ENCODE results near the gene GTPBP2.
"Not testable (repeated sequence)": the region's sequence is repeated elsewhere in the genome, so short reads cannot be mapped to it uniquely, and the experiment has no call there.

Gene GTPBP2

GRCh38 chr6:43658161-43658560, 29.1 kb upstream of the GTPBP2 start:
- in situ Hi-C loops (cut with MboI; ENCODE audit: low pct_unique_long_range_greater_than_20kb, low sequenced_read_pairs, unreplicated experiment), result no loop called here
- DNase-seq (ENCODE audit: low spot score), result no peak
- TF ChIP-seq, protein P1, sequence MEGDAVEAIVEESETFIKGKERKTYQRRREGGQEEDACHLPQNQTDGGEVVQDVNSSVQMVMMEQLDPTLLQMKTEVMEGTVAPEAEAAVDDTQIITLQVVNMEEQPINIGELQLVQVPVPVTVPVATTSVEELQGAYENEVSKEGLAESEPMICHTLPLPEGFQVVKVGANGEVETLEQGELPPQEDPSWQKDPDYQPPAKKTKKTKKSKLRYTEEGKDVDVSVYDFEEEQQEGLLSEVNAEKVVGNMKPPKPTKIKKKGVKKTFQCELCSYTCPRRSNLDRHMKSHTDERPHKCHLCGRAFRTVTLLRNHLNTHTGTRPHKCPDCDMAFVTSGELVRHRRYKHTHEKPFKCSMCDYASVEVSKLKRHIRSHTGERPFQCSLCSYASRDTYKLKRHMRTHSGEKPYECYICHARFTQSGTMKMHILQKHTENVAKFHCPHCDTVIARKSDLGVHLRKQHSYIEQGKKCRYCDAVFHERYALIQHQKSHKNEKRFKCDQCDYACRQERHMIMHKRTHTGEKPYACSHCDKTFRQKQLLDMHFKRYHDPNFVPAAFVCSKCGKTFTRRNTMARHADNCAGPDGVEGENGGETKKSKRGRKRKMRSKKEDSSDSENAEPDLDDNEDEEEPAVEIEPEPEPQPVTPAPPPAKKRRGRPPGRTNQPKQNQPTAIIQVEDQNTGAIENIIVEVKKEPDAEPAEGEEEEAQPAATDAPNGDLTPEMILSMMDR (IDR thresholded peaks at IDR 0.05; ENCODE audit: extremely low read depth, insufficient read depth, missing control alignments), result no peak

DNA sequence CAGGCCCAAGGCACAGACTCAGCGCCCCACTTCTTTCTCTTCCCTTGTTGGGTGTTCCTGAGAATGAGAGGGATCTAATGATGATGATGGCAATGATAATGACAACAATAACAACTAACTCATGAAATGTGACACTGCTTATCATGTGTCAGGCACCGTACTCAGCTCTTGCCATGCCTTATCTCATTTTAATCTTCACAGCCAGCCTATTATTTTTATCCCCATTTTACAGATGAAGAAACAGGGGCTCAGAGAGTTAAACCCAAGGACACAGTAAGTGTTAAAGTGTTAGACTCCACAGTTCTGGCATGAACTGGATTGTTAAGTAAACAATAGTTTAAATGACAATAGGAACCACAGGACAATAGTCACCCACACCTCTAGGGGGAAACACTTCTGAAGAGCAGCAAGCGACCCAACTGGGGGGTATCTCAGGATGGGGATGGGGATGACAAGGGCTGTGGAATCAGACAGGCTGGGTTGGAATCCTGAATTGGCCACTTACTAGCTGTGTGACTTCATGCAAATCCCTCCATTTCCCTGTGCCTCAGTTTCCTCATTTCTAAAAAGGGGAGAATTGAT, 28.2 kb upstream of the GTPBP2 start:
- in situ Hi-C loops (cut with MboI; ENCODE audit: low pct_unique_long_range_greater_than_20kb, low sequenced_read_pairs, unreplicated experiment), result no loop called here
- TF ChIP-seq, protein P1 (IDR thresholded peaks at IDR 0.05; ENCODE audit: extremely low read depth, insufficient read depth, missing control alignments), result no peak
- DNase-seq (ENCODE audit: low spot score), result no peak

- in situ Hi-C loops (cut with MboI; ENCODE audit: low pct_unique_long_range_greater_than_20kb, low sequenced_read_pairs, unreplicated experiment); DNase-seq (ENCODE audit: low spot score): not testable (repeated sequence)
These were observed 23.8 kb upstream of the GTPBP2 start for GRCh38 chr6:43652822-43653221.

DNA sequence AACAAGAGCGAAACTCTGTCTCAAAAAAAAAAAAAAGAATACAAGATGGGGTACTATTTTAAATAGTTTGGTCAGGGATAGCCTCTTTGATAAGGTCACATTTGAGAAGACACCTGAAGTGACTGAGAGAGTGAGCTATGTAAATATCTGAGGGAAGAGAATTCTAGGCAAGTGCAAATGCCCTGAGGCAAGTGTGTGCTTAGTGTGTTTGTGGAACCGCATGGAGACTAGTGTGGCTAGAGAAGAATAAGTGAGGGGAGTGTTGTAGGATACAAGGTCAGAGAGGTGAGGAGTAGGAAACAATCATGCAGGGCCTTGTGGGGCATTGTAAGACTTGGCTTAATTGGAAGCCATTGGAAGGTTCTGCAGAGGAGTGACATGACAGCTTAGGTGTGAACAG, 19.2 kb upstream of the GTPBP2 start:
- DNase-seq (ENCODE audit: low spot score), result no peak
- in situ Hi-C loops (cut with MboI; ENCODE audit: low pct_unique_long_range_greater_than_20kb, low sequenced_read_pairs, unreplicated experiment), result no loop called here
- TF ChIP-seq, protein P1 (IDR thresholded peaks at IDR 0.05; ENCODE audit: extremely low read depth, insufficient read depth, missing control alignments), result no peak

DNA sequence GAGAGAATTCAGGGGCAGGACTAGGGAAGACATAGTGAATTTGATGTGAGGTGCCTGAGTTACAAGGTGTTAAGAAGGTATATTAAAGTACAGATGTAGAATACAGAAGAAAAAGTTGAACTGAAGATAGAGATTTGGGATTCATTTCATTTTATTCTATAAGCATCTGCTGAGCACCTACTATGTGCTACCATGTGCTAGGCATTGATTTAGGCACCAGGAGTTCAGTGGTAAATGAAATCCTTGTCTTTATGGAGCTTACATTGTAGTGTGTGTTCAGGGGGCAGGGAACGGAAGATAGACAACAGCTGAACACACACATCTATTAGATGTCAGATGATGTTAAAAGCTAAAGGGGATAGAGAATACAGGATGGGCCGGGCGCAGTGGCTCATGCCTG, 18.5 kb upstream of the GTPBP2 start:
- TF ChIP-seq, protein P1 (IDR thresholded peaks at IDR 0.05; ENCODE audit: extremely low read depth, insufficient read depth, missing control alignments), result no peak
- DNase-seq (ENCODE audit: low spot score), result no peak
- in situ Hi-C loops (cut with MboI; ENCODE audit: low pct_unique_long_range_greater_than_20kb, low sequenced_read_pairs, unreplicated experiment), result no loop called here

DNA sequence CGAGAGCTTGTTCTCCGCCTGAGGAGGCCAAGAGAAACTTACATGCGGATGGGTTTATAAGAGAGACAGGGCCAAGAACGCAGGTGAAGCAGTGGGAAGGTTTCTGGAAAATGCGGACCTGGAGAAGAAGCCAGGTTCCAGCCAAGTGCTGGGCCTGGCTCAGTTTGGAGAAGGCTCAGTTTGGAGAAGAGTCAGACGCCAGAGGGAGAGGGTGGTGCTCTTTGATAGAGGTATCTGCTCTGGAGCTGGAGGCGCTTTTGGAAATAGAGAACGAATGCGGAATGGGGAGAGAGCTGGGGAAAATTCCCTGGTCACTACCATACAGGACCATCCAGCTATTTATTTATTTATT, 16.5 kb upstream of the GTPBP2 start:
- in situ Hi-C loops (cut with MboI; ENCODE audit: low pct_unique_long_range_greater_than_20kb, low sequenced_read_pairs, unreplicated experiment), result no loop called here
- DNase-seq (ENCODE audit: low spot score), result no peak
- TF ChIP-seq, protein P1 (IDR thresholded peaks at IDR 0.05; ENCODE audit: extremely low read depth, insufficient read depth, missing control alignments), result no peak

GRCh38 chr6:43644940-43645612, 16.0 kb upstream of the GTPBP2 start, which contains the start of gene RSPH9:
Gene RSPH9 (plus strand): TSS chr6:43645036. CDS start chr6:43645099, 63 bp downstream.
- TF ChIP-seq, protein P1 (IDR thresholded peaks at IDR 0.05; ENCODE audit: extremely low read depth, insufficient read depth, missing control alignments), result no peak
- in situ Hi-C loops (cut with MboI; ENCODE audit: low pct_unique_long_range_greater_than_20kb, low sequenced_read_pairs, unreplicated experiment), result no loop called here
- DNase-seq (ENCODE audit: low spot score), result peak; percentile 72
